HUES64 (cell line): Measurements from ENCODE around the gene HUS1B. TPM values are rescaled to one million over a fixed set of nuclear protein-coding genes. Genes with fewer than 3 reads are reported as not detected.
"Not testable (repeated sequence)": the region's sequence is repeated elsewhere in the genome, so short reads cannot be mapped to it uniquely, and the experiment has no call there.

Experiments
- H3K27ac ChIP-seq: 2 replicates; pipeline ENCODE4 v1.7.0; 2013; ENCODE audit warnings: low read depth, low read length, inconsistent platforms
- H3K27me3 ChIP-seq: 2 replicates; pipeline ENCODE4 v1.6.1; 2013; ENCODE audit warnings: mild to moderate bottlenecking, low read length; ENCODE audit not compliant: insufficient read depth
- H3K36me3 ChIP-seq: 2 replicates; pipeline ENCODE4 v1.6.1; 2013; ENCODE audit warnings: mild to moderate bottlenecking, low read length; ENCODE audit not compliant: insufficient read depth
- H3K4me1 ChIP-seq: 2 replicates; pipeline ENCODE4 v1.6.1; 2013; ENCODE audit warnings: mild to moderate bottlenecking, low read length, moderate library complexity; ENCODE audit not compliant: insufficient read depth
- H3K4me3 ChIP-seq: 2 replicates; pipeline ENCODE4 v1.5.1; 2013; ENCODE audit warnings: mild to moderate bottlenecking, low read length, moderate library complexity
- H3K9ac ChIP-seq: 2 replicates; pipeline ENCODE4 v1.6.1; 2013; ENCODE audit warnings: mild to moderate bottlenecking, low read depth, low read length
- H3K9me3 ChIP-seq: 2 replicates; pipeline ENCODE4 v1.6.1; 2013; ENCODE audit warnings: low read depth, low read length; ENCODE audit not compliant: insufficient read depth
- WGBS: fragments of 150-250, 120-280 bp; methylation state at CpG from one replicate; pipeline ENCODE4 v1.1.7; 2013; ENCODE audit warnings: missing lambda C conversion rate; 5-methylcytosine and 5-hydroxymethylcytosine counted together
- polyA plus RNA-seq, 2 experiments: library from polyadenylated mRNA; stranded (reverse); fragments of 50-300 nt; gene quantifications; one replicate each; pipeline ENCODE4 v1.2.3, GENCODE V29; 2013

The HUS1B gene
- polyA plus RNA-seq (2013, experiment 1 of 2) = not detected
- polyA plus RNA-seq (2013, experiment 2 of 2) = 0.32 TPM

DNA sequence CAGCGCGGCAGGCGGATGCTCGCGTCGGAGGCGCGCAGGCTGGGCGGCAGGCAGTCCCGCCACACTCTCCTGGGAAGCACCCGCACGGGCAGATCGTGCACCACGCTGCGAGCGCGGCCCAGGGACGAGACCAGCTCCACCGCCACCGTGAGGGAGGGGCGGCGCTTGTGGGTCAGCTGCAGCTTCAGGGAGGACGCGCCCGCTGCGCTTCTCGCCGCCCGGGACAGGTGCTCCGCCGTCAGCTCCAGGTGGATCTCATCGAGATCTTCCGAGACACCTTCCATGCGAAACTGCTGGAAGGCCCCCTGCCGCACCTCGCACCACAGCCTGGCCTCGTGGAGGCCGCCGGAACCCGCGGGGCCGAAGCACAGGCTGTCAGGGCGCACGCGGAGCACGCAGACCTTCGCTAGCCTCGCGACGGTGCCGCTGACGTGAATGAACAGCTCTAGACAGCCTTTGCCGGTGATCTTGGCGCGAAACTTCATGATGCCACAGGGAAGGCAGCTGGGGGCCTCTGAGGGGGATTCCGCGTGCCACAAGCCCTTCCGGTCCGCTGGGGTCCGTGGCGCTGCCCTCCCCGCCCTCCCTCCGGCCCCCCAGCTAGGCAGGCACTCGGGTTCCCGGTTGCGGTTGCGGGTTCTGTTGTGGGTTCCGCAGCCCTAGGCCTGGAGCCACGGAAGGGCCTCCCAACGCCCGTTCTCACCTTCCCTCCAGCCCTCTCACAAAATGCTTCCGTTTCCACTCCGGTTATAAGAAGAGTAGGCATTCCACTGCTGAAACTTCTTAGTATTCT lies at the start of gene HUS1B:
HUS1B (minus strand) TSS at position 641 of the 793 bp plus-strand sequence; CDS start at position 485, 156 bp downstream.
- Histone ChIP-seq H3K27me3 (no peaks in the 10 kb centered on the region), H3K27ac (0 out of 2 replicates have a peak within 1 kb of the TSS, but pooled peaks have one; percentile 20), H3K4me1 (peaks cover 40% of the 10 kb centered on the region), H3K9ac (no peak within 1 kb of the TSS), H3K4me3 (no peak within 1 kb of the TSS), H3K9me3 (no peaks in the 10 kb centered on the region), H3K36me3 (0 out of 2 replicates have a peak, but pooled peaks cover 2% of the 10 kb centered on the region)
- 97% methylated on average over 73 of the region's 73 CpGs for WGBS

DNA sequence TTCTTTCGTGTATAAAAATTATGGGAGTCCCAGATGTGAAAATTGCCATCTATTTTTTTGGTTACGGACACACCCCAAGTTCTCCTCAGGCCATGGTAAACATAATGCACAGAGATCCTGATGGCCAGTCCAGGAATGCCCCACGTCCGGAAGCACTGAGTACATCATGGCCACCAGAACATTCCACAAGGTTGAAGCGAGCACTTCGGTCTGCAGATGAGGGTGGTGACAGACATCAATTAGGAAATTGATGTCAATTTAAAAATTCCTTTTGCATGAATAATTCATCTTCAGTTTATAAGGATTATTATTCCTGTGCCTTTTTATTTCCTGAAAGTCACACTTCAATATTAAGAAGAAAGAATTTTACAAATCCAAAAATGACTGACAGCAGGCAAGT lies 49.2 kb upstream of the HUS1B start:
- Histone ChIP-seq H3K9ac (no peak overlapping the region), H3K27ac (no peak overlapping the region), H3K9me3 (no peaks in the 10 kb centered on the region), H3K4me3 (no peak overlapping the region), H3K36me3 (no peaks in the 10 kb centered on the region), H3K27me3 (peaks cover 18% of the 10 kb centered on the region), H3K4me1 (peaks cover 26% of the 10 kb centered on the region)
- 90% methylated on average over 6 of the region's 6 CpGs for WGBS

DNA sequence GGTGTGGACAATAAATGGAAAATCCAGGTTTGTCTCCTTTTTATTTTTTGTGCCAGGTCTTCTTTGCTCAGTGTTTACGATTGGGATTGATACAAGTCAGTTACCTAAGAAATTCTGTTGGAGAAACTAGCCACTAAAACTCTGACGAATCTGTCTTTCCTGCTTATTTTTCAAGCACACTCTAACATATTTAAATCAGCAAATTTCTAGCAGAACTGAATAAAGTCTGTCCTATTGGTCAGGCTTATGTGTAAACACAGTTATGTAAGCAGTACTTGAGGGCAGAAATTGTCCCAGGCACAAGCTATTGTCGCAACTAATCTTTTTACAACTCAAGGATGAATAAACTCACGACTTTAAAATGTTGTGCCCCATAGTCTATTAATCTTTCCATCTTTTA lies 48.1 kb upstream of the HUS1B start:
- no peak overlapping the region for H3K27ac ChIP-seq
- WGBS = 62% methylated on average over 4 of the region's 4 CpGs

DNA sequence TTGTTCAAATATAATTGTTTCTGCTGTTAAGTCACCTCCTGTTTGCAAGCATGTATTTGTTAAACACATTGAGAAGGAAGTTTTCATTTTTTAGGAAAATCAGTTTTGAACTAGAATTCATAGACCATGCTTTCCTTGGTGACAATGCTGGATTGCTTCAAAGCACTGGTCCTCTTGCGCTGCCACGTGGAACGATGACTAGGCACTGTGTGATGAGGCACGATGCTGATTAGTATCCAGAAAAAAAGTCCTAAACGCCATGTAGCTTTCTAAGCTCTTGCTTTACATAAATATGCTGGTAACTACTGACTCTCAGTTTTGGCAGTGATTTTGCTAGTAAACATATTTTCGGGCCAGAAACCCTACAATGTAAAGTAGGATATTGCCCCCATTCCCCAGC lies 47.1 kb upstream of the HUS1B start:
- 90% methylated on average over 5 of the region's 6 CpGs for WGBS
- Histone ChIP-seq H3K27me3 (no peaks in the 10 kb centered on the region), H3K27ac (no peak overlapping the region), H3K4me3 (no peak overlapping the region), H3K36me3 (no peaks in the 10 kb centered on the region), H3K9ac (no peak overlapping the region), H3K9me3 (no peaks in the 10 kb centered on the region), H3K4me1 (peaks cover 26% of the 10 kb centered on the region)

More for the DNA sequence above, 48.1 kb upstream of the HUS1B start:
- peaks cover 7% of the 10 kb centered on the region; the same call in 1 of the 2 replicates for H3K27me3 ChIP-seq
- no peak overlapping the region for H3K9ac ChIP-seq
- peaks cover 26% of the 10 kb centered on the region for H3K4me1 ChIP-seq
- no peaks in the 10 kb centered on the region for H3K36me3 ChIP-seq
- H3K9me3 ChIP-seq = no peaks in the 10 kb centered on the region
- H3K4me3 ChIP-seq = no peak overlapping the region

DNA sequence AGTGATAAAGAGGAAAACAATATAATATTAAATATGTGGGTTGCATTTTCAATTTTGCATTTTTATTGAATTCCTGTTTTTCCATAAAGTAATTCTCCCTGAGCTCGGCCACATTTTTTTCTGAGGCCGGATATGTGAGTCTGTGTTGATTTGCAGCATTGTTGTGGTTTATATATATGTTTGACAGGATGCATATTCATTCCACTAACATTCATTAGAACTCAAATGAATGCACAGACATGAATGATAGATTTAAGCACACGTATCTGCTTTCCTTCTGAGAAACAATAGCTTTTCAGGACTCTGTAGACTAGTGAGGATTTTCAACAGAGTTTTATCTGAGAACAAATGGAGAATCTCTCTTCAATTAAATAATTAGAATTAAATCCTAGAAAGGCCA lies 46.7 kb upstream of the HUS1B start:
- Histone ChIP-seq H3K4me3 (no peak overlapping the region), H3K9ac (no peak overlapping the region), H3K27me3 (no peaks in the 10 kb centered on the region), H3K36me3 (no peaks in the 10 kb centered on the region), H3K9me3 (no peaks in the 10 kb centered on the region), H3K27ac (no peak overlapping the region), H3K4me1 (peaks cover 26% of the 10 kb centered on the region)
- WGBS = 83% methylated on average over 1 of the region's 3 CpGs

DNA sequence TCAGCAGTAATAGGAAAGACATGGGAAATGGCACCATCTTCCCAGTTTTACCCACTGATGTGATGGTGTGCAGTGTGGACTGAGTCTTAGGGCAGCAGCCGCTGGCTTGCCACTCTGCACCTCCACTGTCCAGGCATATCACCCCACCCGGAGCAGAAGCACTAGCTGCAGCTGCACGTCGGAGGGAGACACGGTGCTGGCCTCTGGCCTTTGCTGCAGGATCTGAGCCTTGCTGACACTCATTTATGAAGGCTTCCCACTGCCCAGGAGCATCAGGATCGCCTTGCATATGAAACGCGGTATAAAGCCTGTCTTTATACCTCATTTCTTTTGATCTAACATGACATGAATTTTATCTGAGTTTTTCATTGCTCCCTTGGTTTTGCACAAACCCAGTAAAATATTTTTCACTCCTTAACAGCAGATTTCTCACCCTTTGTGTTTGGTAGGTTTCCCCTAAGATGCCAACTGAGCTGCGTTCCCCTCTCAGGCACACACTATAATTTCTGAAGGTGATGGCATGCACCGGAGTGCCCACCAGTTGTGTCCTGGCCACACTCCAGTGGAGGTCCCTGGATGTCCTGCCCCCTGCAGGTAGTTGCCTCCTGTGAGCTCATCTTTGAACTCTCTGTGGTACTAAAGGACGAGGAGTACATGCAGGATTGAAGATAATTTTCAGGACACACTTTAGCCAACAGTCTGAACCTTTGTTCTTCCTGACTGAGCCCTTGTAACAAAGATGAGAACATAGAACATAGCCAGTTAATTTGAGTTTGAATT lies 45.0 kb upstream of the HUS1B start:
- H3K27ac ChIP-seq = no peak overlapping the region
- peaks cover 17% of the 10 kb centered on the region for H3K4me1 ChIP-seq
- no peaks in the 10 kb centered on the region for H3K27me3 ChIP-seq
- no peaks in the 10 kb centered on the region for H3K9me3 ChIP-seq
- H3K9ac ChIP-seq = no peak overlapping the region
- WGBS = 70% methylated on average over 11 of the region's 11 CpGs
- no peaks in the 10 kb centered on the region for H3K36me3 ChIP-seq
- H3K4me3 ChIP-seq = no peak overlapping the region

DNA sequence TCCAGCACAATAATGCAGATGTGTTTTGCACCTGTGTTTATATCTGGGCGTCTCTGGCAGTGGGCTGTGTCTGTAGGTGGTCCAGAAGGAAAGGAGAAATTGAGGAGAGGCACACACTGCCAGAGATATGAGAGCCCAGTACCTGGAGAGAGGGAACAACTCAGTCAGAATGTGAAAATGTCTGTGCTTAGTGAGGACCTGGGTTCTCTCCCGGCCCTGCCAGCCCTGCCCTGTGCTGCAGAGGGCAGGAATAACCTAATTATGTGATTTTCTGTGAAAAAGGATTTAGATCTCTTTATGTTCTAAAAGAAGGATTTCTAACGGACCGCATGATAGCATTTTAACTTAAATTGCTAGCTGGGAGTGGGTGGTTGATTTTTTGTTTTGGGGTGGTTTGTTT lies 44.3 kb upstream of the HUS1B start:
- Histone ChIP-seq H3K27me3 (no peaks in the 10 kb centered on the region), H3K4me1 (peaks cover 17% of the 10 kb centered on the region), H3K9me3 (no peaks in the 10 kb centered on the region), H3K36me3 (no peaks in the 10 kb centered on the region), H3K27ac (peak overlapping the region; percentile 27; the same call in 1 of the 2 replicates), H3K4me3 (no peak overlapping the region), H3K9ac (0 out of 2 replicates have a peak overlapping the region, but pooled peaks have one; percentile 17)
- 60% methylated on average over 4 of the region's 4 CpGs for WGBS

DNA sequence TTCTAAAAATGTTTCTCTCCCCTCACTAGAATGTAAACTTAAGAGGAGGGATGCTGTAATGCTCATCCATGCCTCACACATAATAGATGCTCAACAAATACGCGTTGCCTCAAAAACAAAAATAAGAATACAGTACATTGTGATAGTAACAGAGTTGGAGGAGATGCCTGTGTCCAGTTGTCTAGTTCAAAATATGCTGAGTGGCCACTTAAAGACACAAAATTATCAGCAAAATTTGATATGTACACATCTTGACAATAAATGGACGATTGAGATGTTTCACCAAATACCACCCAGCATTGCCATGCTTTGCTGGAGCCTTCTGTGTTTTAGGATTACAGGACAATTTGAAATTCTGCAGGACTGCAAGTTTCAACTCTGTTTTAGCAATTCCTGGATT lies 43.6 kb upstream of the HUS1B start:
- H3K36me3 ChIP-seq = no peaks in the 10 kb centered on the region
- WGBS = 100% methylated on average over 3 of the region's 3 CpGs
- H3K27me3 ChIP-seq = no peaks in the 10 kb centered on the region

DNA sequence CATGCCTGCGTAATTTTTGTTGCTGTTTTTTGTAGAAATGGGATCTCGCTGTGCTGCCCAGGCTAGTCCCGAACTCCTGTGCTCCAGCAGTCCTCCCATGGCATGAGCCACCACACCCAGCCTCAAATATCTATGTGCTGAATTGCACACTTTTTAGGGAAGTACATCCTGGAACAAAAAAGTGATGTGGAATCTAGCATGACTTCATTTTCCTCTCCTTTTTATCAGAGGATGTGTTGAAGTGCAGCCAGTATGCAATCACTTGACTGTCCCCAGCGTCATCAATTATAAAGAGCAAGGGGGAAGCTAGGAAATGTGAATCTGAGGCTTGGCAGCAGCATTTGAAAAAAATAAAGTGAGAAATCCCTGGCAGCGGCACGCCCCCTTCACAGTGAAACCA lies 42.4 kb upstream of the HUS1B start:
- Histone ChIP-seq H3K27me3 (no peaks in the 10 kb centered on the region), H3K36me3 (no peaks in the 10 kb centered on the region), H3K9ac (no peak overlapping the region), H3K4me3 (no peak overlapping the region), H3K27ac (no peak overlapping the region), H3K4me1 (peaks cover 17% of the 10 kb centered on the region), H3K9me3 (no peaks in the 10 kb centered on the region)
- 80% methylated on average over 6 of the region's 6 CpGs for WGBS

More for the DNA sequence above, 43.6 kb upstream of the HUS1B start:
- Histone ChIP-seq H3K4me3 (no peak overlapping the region), H3K27ac (no peak overlapping the region), H3K9me3 (no peaks in the 10 kb centered on the region), H3K4me1 (peaks cover 17% of the 10 kb centered on the region), H3K9ac (no peak overlapping the region)

DNA sequence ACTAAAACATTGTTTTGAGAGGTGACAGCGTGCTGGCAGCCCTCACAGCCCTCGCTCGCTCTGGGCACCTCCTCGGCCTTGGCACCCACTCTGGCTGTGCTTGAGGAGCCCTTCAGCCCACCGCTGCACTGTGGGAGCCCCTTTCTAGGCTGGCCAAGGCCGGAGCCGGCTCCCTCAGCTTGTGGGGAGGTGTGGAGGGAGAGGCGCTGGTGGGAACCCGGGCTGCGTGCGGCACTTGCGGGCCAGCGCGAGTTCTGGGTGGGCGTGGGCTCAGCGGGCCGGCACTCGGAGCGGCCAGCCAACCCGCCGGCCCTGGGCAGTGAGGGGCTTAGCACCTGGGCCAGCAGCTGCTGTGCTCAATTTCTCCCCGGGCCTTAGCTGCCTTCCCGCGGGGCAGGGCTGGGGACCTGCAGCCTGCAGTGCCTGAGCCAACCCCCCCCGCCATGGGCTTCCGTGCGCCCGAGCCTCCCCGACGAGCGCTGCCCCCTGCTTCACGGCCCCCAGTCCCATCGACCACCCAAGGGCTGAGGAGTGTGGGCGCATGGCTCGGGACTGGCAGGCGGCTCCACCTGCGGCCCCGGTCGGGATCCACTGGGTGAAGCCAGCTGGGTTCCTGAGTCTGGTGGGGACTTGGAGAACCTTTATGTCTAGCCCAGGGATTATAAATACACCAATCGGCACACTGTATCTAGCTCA lies 37.7 kb upstream of the HUS1B start:
- not testable (repeated sequence) for H3K9me3 ChIP-seq, H3K27me3 ChIP-seq, H3K4me3 ChIP-seq, H3K9ac ChIP-seq, H3K27ac ChIP-seq, H3K36me3 ChIP-seq, H3K4me1 ChIP-seq
- WGBS = 96% methylated on average over 40 of the region's 40 CpGs

DNA sequence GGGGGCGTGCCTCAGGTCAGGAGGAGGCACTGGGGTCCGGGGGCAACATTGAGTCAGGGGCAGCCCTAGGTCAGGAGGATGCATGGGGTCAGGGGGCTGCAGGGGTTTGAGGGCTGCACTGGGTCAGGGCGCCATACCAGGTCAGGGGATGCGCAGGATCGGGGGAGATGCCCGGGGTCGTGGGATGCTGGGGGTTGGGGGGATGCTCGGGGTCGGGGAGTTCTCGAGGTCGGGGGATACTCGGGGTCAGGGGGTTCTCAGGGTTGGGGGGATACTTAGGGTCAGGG lies 36.8 kb upstream of the HUS1B start:
- H3K9ac ChIP-seq = no peak overlapping the region
- peaks cover 4% of the 10 kb centered on the region; the same call in 1 of the 2 replicates for H3K36me3 ChIP-seq
- WGBS = 95% methylated on average over 12 of the region's 12 CpGs
- no peaks in the 10 kb centered on the region for H3K9me3 ChIP-seq
- H3K27me3 ChIP-seq = no peaks in the 10 kb centered on the region
- peaks cover 6% of the 10 kb centered on the region; the same call in 1 of the 2 replicates for H3K4me1 ChIP-seq
- H3K4me3 ChIP-seq = peak overlapping the region; percentile 95
- no peak overlapping the region for H3K27ac ChIP-seq
